ENCODE data around the gene EPHB2.

- TF ChIP-seq POLR2AphosphoS5 (IDR thresholded peaks at IDR 0.05; ENCODE audit: borderline replicate concordance, low read depth, low read length) (no peak), EZH2 (IDR thresholded peaks at IDR 0.05) (no peak), FOXP2 (optimal IDR thresholded peaks at IDR 0.05; ENCODE audit: control extremely low read depth, extremely low read length, insufficient read depth) (no peak)
These were observed 205.8 kb downstream of the EPHB2 start for GRCh38 chr1:22916471-22916820.

Measured in SK-N-MC (cell line).